Measurements from ENCODE around the gene PPP2CA. TPM values are rescaled to one million over a fixed set of nuclear protein-coding genes. Genes with fewer than 3 reads are reported as not detected.

Gene PPP2CA
- total and polyA plus RNA-seq, 2 of the 13 experiments (the other 11 are each of a cell fraction or from before 2014, with no cell fraction given): 82.4 to 171 TPM

DNA sequence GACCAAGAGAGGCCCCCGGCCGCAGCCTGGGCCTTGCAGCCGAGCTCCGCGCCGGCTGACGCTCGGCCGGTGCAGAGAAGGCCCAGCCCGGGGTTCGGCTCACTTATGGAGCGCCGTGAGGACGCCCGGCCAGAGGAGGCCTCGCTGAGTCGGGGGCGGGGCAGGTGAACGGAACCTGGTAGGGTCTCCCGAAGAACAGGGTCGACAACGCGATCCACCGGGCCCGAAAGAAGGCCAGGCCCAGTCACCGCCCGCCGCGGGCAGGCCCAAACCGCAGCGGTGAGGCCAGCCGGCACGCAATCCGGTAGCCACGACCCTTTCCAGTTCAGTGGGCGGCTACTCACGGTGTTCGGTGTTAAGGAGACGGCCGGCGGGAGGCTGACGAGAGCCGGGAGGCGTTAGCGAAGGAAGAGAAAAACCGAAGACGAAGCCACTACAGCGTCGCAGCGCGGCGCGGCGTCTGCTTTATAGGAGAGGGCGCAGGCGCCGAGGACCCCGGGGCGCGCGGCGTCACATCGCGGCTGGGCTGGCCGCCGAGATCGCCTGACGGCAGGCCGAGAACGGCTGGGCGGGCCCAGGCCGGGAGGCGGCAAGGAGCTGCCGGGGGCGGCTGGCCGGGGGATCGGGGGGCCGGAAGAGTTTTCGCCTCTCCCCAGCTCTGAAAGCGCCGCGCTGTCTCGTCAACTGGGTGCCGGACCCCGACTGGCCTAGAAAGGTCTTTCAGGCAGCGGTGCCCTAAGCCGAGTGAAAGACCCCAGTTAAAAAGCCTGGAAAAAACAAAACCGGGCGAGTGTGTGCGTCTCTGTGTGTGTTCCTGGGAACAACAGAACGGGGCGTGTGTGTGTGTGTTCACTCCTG lies 49.1 kb downstream of the PPP2CA start, which contains the start of gene SKP1 (continued):
- TF ChIP-seq PHB2 (IDR thresholded peaks at IDR 0.05; ENCODE audit: partially characterized antibody) (no peak), POLR2AphosphoS5 (IDR thresholded peaks at IDR 0.05; ENCODE audit: low read depth, low read length) (peak; percentile 97), ZNF143 (CRISPR knock-in tag; IDR thresholded peaks at IDR 0.05) (no peak), ZNF879 (CRISPR knock-in tag; IDR thresholded peaks at IDR 0.05) (0 out of 2 replicates have a peak, but pooled peaks have one; percentile 39), PCBP1 (IDR thresholded peaks at IDR 0.05; ENCODE audit: borderline replicate concordance, low read depth, low read length) (no peak), ZNF564 (CRISPR knock-in tag; IDR thresholded peaks at IDR 0.05) (peak; percentile 66; the same call in 1 of the 2 replicates), NCOA2 (CRISPR knock-in tag; IDR thresholded peaks at IDR 0.05) (no peak), ZNF790 (CRISPR knock-in tag; IDR thresholded peaks at IDR 0.05; ENCODE audit: borderline replicate concordance) (no peak), ZFP36 (IDR thresholded peaks at IDR 0.05; ENCODE audit: borderline replicate concordance, low read depth, low read length, partially characterized antibody) (no peak), RARA (CRISPR knock-in tag; IDR thresholded peaks at IDR 0.05) (no peak), NRL (CRISPR knock-in tag; IDR thresholded peaks at IDR 0.05; ENCODE audit: borderline replicate concordance) (peak; percentile 70), SSRP1 (CRISPR knock-in tag; IDR thresholded peaks at IDR 0.05) (no peak), STAG1 (CRISPR knock-in tag; IDR thresholded peaks at IDR 0.05) (0 out of 2 replicates have a peak, but pooled peaks have one; percentile 15), TOPORS (CRISPR knock-in tag; IDR thresholded peaks at IDR 0.05) (peak; percentile 86), ZNF747 (CRISPR knock-in tag; IDR thresholded peaks at IDR 0.05; ENCODE audit: borderline replicate concordance) (no peak; the same call in 1 of the 2 replicates), TEF (CRISPR knock-in tag; IDR thresholded peaks at IDR 0.05) (no peak), ZNF460 (CRISPR knock-in tag; IDR thresholded peaks at IDR 0.05; ENCODE audit: borderline replicate concordance) (peak; percentile 49; the same call in 1 of the 2 replicates), ERF (CRISPR knock-in tag; IDR thresholded peaks at IDR 0.05) (peak; percentile 72), MED13 (CRISPR knock-in tag; IDR thresholded peaks at IDR 0.05) (peak; percentile 73; the same call in 1 of the 2 replicates), ESRRA (CRISPR knock-in tag; IDR thresholded peaks at IDR 0.05; ENCODE audit: low read depth) (no peak), ZNF841 (CRISPR knock-in tag; IDR thresholded peaks at IDR 0.05; ENCODE audit: borderline replicate concordance) (0 out of 2 replicates have a peak, but pooled peaks have one; percentile 78), JDP2 (CRISPR knock-in tag; IDR thresholded peaks at IDR 0.05; ENCODE audit: borderline replicate concordance) (no peak), ZNF124 (CRISPR knock-in tag; IDR thresholded peaks at IDR 0.05) (no peak; the same call in none of the 2 replicates), ZNF441 (CRISPR knock-in tag; IDR thresholded peaks at IDR 0.05; ENCODE audit: borderline replicate concordance) (peak; percentile 81; the same call in 1 of the 2 replicates)
- TF ChIP-seq, protein P1, sequence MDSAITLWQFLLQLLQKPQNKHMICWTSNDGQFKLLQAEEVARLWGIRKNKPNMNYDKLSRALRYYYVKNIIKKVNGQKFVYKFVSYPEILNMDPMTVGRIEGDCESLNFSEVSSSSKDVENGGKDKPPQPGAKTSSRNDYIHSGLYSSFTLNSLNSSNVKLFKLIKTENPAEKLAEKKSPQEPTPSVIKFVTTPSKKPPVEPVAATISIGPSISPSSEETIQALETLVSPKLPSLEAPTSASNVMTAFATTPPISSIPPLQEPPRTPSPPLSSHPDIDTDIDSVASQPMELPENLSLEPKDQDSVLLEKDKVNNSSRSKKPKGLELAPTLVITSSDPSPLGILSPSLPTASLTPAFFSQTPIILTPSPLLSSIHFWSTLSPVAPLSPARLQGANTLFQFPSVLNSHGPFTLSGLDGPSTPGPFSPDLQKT (CRISPR knock-in tag; IDR thresholded peaks at IDR 0.05; ENCODE audit: borderline replicate concordance): 0 out of 2 replicates have a peak, but pooled peaks have one; percentile 23
- TF ChIP-seq, protein P2, sequence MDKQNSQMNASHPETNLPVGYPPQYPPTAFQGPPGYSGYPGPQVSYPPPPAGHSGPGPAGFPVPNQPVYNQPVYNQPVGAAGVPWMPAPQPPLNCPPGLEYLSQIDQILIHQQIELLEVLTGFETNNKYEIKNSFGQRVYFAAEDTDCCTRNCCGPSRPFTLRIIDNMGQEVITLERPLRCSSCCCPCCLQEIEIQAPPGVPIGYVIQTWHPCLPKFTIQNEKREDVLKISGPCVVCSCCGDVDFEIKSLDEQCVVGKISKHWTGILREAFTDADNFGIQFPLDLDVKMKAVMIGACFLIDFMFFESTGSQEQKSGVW (CRISPR knock-in tag; IDR thresholded peaks at IDR 0.05; ENCODE audit: borderline replicate concordance): no peak
- TF ChIP-seq, protein P3, sequence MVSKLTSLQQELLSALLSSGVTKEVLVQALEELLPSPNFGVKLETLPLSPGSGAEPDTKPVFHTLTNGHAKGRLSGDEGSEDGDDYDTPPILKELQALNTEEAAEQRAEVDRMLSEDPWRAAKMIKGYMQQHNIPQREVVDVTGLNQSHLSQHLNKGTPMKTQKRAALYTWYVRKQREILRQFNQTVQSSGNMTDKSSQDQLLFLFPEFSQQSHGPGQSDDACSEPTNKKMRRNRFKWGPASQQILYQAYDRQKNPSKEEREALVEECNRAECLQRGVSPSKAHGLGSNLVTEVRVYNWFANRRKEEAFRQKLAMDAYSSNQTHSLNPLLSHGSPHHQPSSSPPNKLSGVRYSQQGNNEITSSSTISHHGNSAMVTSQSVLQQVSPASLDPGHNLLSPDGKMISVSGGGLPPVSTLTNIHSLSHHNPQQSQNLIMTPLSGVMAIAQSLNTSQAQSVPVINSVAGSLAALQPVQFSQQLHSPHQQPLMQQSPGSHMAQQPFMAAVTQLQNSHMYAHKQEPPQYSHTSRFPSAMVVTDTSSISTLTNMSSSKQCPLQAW (CRISPR knock-in tag; IDR thresholded peaks at IDR 0.05): peak; percentile 59

All from HepG2 (cell line).